HEK293 (cell line): ENCODE results near the gene GNAT1.
"Not testable (repeated sequence)": the region's sequence is repeated elsewhere in the genome, so short reads cannot be mapped to it uniquely, and the experiment has no call there.

Experiments used
- CTCF ChIA-PET: fragments of 350-600 bp; formaldehyde crosslinking; extraction: SDS; loops from one replicate; lab custom pipeline; 2021; ENCODE audit warnings: antibody characterized with exemption; lab: Yijun Ruan, JAX
- POLR2A ChIA-PET: fragments of 300-600 bp; formaldehyde crosslinking; extraction: SDS; loops from one replicate; lab custom pipeline; 2020; ENCODE audit warnings: antibody characterized with exemption, inconsistent platforms; lab: Yijun Ruan, JAX
- H3K27ac ChIP-seq: fragments of 200-500 bp; sonication (Bioruptor generic); 2 replicates; pipeline ENCODE4 v1.5.1; 2014; ENCODE audit warnings: low read depth, low read length, control low read depth, inconsistent platforms; ENCODE audit errors: extremely low read depth
- H3K36me3 ChIP-seq, 2 experiments: fragments of 200-500 bp in 1 of 2; sonication (Bioruptor generic) in 1 of 2; 1 replicate in 1 of 2; 2 replicates in 1 of 2; pipeline ENCODE4 v1.5.1; 2014 to 2017; ENCODE audit warnings: inconsistent platforms in 2 of 2, low read length in 2 of 2; ENCODE audit not compliant: control insufficient read depth in 2 of 2, insufficient read depth in 1 of 2
- H3K4me1 ChIP-seq: fragments of 200-500 bp; sonication (Bioruptor generic); 2 replicates; pipeline ENCODE4 v1.5.1; 2014; ENCODE audit warnings: mild to moderate bottlenecking, low read length, inconsistent platforms; ENCODE audit not compliant: control insufficient read depth, insufficient read depth
- H3K4me3 ChIP-seq: 2 replicates; pipeline ENCODE4 v1.5.1; 2011; ENCODE audit warnings: low read depth, mild to moderate bottlenecking, control low read depth, low read length, moderate library complexity
- H3K9me3 ChIP-seq: fragments of 200-500 bp; sonication (Bioruptor generic); 2 replicates; pipeline ENCODE4 v1.5.1; 2014; ENCODE audit warnings: low read depth, low read length, inconsistent platforms; ENCODE audit not compliant: control insufficient read depth, insufficient read depth
- EGR2 ChIP-seq: fragments of 450-650 bp; formaldehyde crosslinking; IDR thresholded peaks from 2 replicates; pipeline ENCODE4 v1.5.1; 2016; ENCODE audit warnings: low read depth, missing biosample characterization, missing genetic modification characterization
- GLIS2 ChIP-seq: fragments of 450-650 bp; formaldehyde crosslinking; IDR thresholded peaks from 2 replicates; pipeline ENCODE4 v1.5.1; 2016; ENCODE audit warnings: missing biosample characterization, missing genetic modification characterization
- KLF1 ChIP-seq: fragments of 450-650 bp; formaldehyde crosslinking; IDR thresholded peaks from 2 replicates; pipeline ENCODE4 v1.5.1; 2016; ENCODE audit warnings: missing biosample characterization, missing genetic modification characterization
- KLF9 ChIP-seq: fragments of 450-650 bp; formaldehyde crosslinking; IDR thresholded peaks from 2 replicates; pipeline ENCODE4 v1.5.1; 2016; ENCODE audit warnings: missing biosample characterization, missing genetic modification characterization, low read depth
- PRDM2 ChIP-seq: fragments of 450-650 bp; formaldehyde crosslinking; IDR thresholded peaks from 2 replicates; pipeline ENCODE4 v1.5.1; 2016; ENCODE audit warnings: missing biosample characterization, missing genetic modification characterization, borderline replicate concordance
- SCRT2 ChIP-seq: fragments of 450-650 bp; formaldehyde crosslinking; IDR thresholded peaks from 2 replicates; pipeline ENCODE4 v1.5.1; 2016; ENCODE audit warnings: missing biosample characterization, missing genetic modification characterization
- SP2 ChIP-seq: fragments of 450-650 bp; formaldehyde crosslinking; IDR thresholded peaks from 2 replicates; pipeline ENCODE4 v1.5.1; 2016; ENCODE audit warnings: missing biosample characterization, missing genetic modification characterization
- ZFHX2 ChIP-seq: fragments of 450-650 bp; formaldehyde crosslinking; conservative IDR thresholded peaks from 2 replicates; pipeline ENCODE4 v1.5.1; 2016; ENCODE audit warnings: missing biosample characterization, missing genetic modification characterization
- ZFP41 ChIP-seq: fragments of 450-650 bp; formaldehyde crosslinking; IDR thresholded peaks from 2 replicates; pipeline ENCODE4 v1.5.1; 2016; ENCODE audit warnings: missing biosample characterization, missing genetic modification characterization, borderline replicate concordance
- ZFP69B ChIP-seq: fragments of 450-650 bp; formaldehyde crosslinking; IDR thresholded peaks from 2 replicates; pipeline ENCODE4 v1.5.1; 2016; ENCODE audit warnings: missing biosample characterization, missing genetic modification characterization
- ZNF133 ChIP-seq: fragments of 450-650 bp; formaldehyde crosslinking; IDR thresholded peaks from 2 replicates; pipeline ENCODE4 v1.5.1; 2016; ENCODE audit warnings: missing biosample characterization, missing genetic modification characterization
- ZNF302 ChIP-seq: fragments of 450-650 bp; formaldehyde crosslinking; IDR thresholded peaks from 2 replicates; pipeline ENCODE4 v1.5.1; 2016; ENCODE audit warnings: missing biosample characterization, missing genetic modification characterization, low read depth
- ZNF449 ChIP-seq: fragments of 450-650 bp; formaldehyde crosslinking; IDR thresholded peaks from 2 replicates; pipeline ENCODE4 v1.5.1; 2017; ENCODE audit warnings: missing biosample characterization, mild to moderate bottlenecking, missing genetic modification characterization, moderate library complexity
- ZNF658 ChIP-seq: fragments of 450-650 bp; formaldehyde crosslinking; IDR thresholded peaks from 2 replicates; pipeline ENCODE4; 2016; ENCODE audit warnings: missing biosample characterization, missing genetic modification characterization
- ZNF777 ChIP-seq: fragments of 450-650 bp; formaldehyde crosslinking; IDR thresholded peaks from 2 replicates; pipeline ENCODE4 v1.5.1; 2017; ENCODE audit warnings: missing biosample characterization, missing genetic modification characterization, borderline replicate concordance
- ZNF830 ChIP-seq: fragments of 450-650 bp; IDR thresholded peaks from 2 replicates; pipeline ENCODE4 v1.5.0; 2018; ENCODE audit warnings: missing biosample characterization, missing genetic modification characterization, low read depth, mild to moderate bottlenecking, moderate library complexity
- ZSCAN16 ChIP-seq: fragments of 450-650 bp; formaldehyde crosslinking; IDR thresholded peaks from 2 replicates; pipeline ENCODE4 v1.5.1; 2016; ENCODE audit warnings: missing biosample characterization, missing genetic modification characterization
- ZSCAN4 ChIP-seq: fragments of 450-650 bp; formaldehyde crosslinking; IDR thresholded peaks from 2 replicates; pipeline ENCODE4 v1.5.1; 2017; ENCODE audit warnings: missing biosample characterization, missing genetic modification characterization
- TF ChIP-seq, protein P1 (sequence below): fragments of 450-650 bp; formaldehyde crosslinking; IDR thresholded peaks from 2 replicates; pipeline ENCODE4 v1.5.1; 2016; ENCODE audit warnings: missing biosample characterization, missing genetic modification characterization
- TF ChIP-seq, protein P2 (sequence below): fragments of 450-650 bp; formaldehyde crosslinking; IDR thresholded peaks from 2 replicates; pipeline ENCODE4 v1.5.1; 2016; ENCODE audit warnings: missing biosample characterization, missing genetic modification characterization

Gene GNAT1

GRCh38 chr3:50243543-50243895, 52.1 kb downstream of the GNAT1 start (continued):
- TF ChIP-seq, protein P1, sequence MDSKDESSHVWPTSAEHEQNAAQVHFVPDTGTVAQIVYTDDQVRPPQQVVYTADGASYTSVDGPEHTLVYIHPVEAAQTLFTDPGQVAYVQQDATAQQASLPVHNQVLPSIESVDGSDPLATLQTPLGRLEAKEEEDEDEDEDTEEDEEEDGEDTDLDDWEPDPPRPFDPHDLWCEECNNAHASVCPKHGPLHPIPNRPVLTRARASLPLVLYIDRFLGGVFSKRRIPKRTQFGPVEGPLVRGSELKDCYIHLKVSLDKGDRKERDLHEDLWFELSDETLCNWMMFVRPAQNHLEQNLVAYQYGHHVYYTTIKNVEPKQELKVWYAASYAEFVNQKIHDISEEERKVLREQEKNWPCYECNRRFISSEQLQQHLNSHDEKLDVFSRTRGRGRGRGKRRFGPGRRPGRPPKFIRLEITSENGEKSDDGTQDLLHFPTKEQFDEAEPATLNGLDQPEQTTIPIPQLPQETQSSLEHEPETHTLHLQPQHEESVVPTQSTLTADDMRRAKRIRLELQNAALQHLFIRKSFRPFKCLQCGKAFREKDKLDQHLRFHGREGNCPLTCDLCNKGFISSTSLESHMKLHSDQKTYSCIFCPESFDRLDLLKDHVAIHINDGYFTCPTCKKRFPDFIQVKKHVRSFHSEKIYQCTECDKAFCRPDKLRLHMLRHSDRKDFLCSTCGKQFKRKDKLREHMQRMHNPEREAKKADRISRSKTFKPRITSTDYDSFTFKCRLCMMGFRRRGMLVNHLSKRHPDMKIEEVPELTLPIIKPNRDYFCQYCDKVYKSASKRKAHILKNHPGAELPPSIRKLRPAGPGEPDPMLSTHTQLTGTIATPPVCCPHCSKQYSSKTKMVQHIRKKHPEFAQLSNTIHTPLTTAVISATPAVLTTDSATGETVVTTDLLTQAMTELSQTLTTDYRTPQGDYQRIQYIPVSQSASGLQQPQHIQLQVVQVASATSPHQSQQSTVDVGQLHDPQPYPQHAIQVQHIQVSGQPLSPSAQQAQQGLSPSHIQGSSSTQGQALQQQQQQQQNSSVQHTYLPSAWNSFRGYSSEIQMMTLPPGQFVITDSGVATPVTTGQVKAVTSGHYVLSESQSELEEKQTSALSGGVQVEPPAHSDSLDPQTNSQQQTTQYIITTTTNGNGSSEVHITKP = no peak
- TF ChIP-seq ZNF302 (tag by site-specific recombination) = no peak
- no peak for TF ChIP-seq SCRT2 (tag by site-specific recombination)
- TF ChIP-seq, protein P2, sequence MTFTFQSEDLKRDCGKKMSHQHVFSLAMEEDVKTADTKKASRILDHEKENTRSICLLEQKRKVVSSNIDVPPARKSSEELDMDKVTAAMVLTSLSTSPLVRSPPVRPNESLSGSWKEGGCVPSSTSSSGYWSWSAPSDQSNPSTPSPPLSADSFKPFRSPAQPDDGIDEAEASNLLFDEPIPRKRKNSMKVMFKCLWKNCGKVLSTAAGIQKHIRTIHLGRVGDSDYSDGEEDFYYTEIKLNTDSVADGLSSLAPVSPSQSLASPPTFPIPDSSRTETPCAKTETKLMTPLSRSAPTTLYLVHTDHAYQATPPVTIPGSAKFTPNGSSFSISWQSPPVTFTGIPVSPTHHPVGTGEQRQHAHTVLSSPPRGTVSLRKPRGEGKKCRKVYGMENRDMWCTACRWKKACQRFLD (tag by site-specific recombination) = no peak
- no peak for TF ChIP-seq ZNF658
- no peak for TF ChIP-seq GLIS2 (tag by site-specific recombination)
- no peak for TF ChIP-seq ZFP69B (tag by site-specific recombination)
- no peak for TF ChIP-seq ZNF830

DNA sequence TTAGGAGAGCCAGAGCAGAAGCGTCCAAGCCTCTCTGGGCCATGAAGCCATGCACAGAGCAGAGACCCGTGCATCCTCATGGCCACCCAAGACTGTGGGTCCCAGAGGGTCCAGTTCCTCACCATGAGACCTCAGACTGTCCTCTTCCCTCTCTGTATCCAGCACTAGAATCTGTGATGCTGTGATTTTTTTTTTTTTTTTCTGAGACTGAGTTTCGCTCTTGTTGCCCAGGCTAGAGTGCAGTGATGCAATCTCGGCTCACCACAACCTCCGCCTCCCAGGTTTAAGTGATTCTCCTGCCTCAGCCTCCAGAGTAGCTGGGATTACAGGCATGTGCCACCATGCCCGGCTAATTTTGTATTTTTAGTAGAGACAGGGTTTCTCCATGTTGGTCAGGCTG, 53.4 kb downstream of the GNAT1 start:
- H3K4me3 ChIP-seq, POLR2A ChIA-PET, H3K36me3 ChIP-seq, H3K9me3 ChIP-seq: not testable (repeated sequence)
- CTCF ChIA-PET = interaction anchor here (0.7 to 0.8 kb wide), 3 partner anchors 15 to 76 kb away, joined by 3 to 4 read pairs (median 4); no protein-coding TSS in a partner anchor
- TF ChIP-seq ZFHX2 (tag by site-specific recombination) = peak; percentile 22; the same call in 1 of the 2 replicates
- TF ChIP-seq, all 188 proteins: peak for 1; not testable (repeated sequence) for 187
- not testable (repeated sequence) for H3K4me1 ChIP-seq
- peak overlapping the region; percentile 46; the same call in 1 of the 2 replicates for H3K27ac ChIP-seq

DNA sequence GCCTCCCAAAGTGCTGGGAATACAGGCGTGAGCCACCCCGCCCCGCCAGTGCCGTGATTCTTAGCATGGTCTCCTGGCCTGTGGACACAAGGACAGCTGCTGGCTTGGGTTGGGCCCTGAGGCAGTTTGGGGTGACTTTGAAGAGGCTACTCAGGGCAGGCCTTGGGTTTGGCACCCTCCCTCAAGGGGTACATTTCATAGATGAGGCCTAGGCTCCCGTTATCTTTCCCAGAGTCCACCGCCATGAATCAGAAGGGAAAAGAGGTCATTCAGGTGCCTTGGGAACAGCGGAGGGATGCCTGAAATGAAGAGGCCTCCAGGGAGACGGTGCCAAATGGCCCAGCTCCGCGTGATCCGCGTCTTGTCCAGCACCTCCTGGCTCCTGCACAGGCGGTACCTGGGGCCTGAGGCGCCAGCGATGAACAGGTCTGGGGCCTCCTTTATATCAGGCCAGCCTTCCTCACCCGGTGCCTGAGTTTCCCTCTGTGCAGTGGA, 53.9 kb downstream of the GNAT1 start:
- Histone ChIP-seq H3K4me1 (peaks cover 9% of the 10 kb centered on the region; the same call in 1 of the 2 replicates), H3K4me3 (no peak overlapping the region), H3K9me3 (no peaks in the 10 kb centered on the region), H3K27ac (peak overlapping the region; percentile 43), H3K36me3 (peaks cover 0 to 1% of the 10 kb centered on the region in 2 experiments; a peak in 1 of 3 replicates)
- ChIA-PET POLR2A (no interaction called here), CTCF (interaction anchor here (0.7 to 0.8 kb wide), 3 partner anchors 16 to 77 kb away, joined by 3 to 4 read pairs (median 4); no protein-coding TSS in a partner anchor)
- TF ChIP-seq SP2 (tag by site-specific recombination) (no peak), KLF1 (tag by site-specific recombination) (no peak), ZFP41 (tag by site-specific recombination) (no peak), KLF9 (tag by site-specific recombination) (no peak), ZSCAN16 (no peak), ZNF777 (tag by site-specific recombination) (no peak), ZFHX2 (tag by site-specific recombination) (no peak), EGR2 (tag by site-specific recombination) (no peak), ZNF449 (no peak), PRDM2 (tag by site-specific recombination) (no peak), ZNF133 (tag by site-specific recombination) (no peak), ZSCAN4 (tag by site-specific recombination) (no peak)
